ENCODE results near the gene MYMK. TPM values are rescaled to one million over a fixed set of nuclear protein-coding genes. Genes with fewer than 3 reads are reported as not detected.

The MYMK gene
- total RNA-seq, 4 donors from 2014 or later = not detected

DNA sequence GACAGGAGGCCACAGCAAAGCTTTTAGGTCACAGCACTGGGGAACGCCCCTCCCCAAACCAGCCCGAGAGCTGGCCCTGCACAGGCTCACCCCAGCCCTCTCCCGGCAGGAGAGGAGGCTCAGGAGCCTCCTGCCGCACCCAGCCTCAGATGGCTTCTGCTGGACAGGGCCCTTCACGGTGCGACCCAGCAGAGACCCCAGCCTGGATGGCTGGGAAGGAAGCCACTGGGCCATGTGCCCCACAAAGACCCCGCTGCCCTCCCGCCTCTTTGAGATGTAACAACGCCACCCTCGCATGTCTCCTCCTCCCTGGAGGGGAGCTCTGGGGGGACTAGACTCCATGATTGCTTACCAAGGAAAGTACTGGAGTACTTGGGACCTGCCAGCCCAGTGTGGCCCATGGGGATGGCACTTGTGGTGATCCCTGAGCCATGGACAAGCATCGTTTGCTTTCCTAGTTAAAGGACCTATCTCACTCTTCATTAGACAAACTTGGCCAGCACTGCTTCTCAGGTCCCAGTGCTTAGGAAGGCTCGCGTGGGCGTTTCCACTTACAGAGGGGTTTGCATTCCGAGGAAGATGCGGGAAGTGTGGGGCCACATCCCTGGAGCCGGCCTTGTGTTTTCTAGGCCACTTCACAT lies 9.0 kb downstream of the MYMK start:
- ATAC-seq = no peak
- 88 to 96% methylated on average over 7 to 10 of the region's 17 CpGs for WGBS, 2 donors (ENCODE audit: low coverage in 1 of 2)
- H3K27me3 ChIP-seq = peaks cover 29% of the 10 kb centered on the region
- no peaks in the 10 kb centered on the region for H3K36me3 ChIP-seq
- no peak overlapping the region for H3K4me3 ChIP-seq
- H3K27ac ChIP-seq = no peak overlapping the region
- peaks cover 0 to 19% (median 9%) of the 10 kb centered on the region in 3 donors for H3K4me1 ChIP-seq
- no peaks in the 10 kb centered on the region for H3K9me3 ChIP-seq
- TF ChIP-seq EP300 (IDR thresholded peaks at IDR 0.05) (no peak), POLR2AphosphoS5 (IDR thresholded peaks at IDR 0.05) (no peak), POLR2A (IDR thresholded peaks at IDR 0.05) (no peak), CTCF (IDR thresholded peaks at IDR 0.05) (no peak)

GRCh38 chr9:133515240-133515610 lies 9.5 kb downstream of the MYMK start:
- TF ChIP-seq EP300 (IDR thresholded peaks at IDR 0.05) = no peak
- no peak for TF ChIP-seq POLR2A (IDR thresholded peaks at IDR 0.05)
- TF ChIP-seq POLR2AphosphoS5 (IDR thresholded peaks at IDR 0.05) = no peak
- no peak for TF ChIP-seq CTCF (IDR thresholded peaks at IDR 0.05)
- Histone ChIP-seq H3K27me3 (peaks cover 29% of the 10 kb centered on the region), H3K27ac (no peak overlapping the region), H3K9me3 (no peaks in the 10 kb centered on the region), H3K36me3 (no peaks in the 10 kb centered on the region), H3K4me1 (peaks cover 0 to 19% (median 9%) of the 10 kb centered on the region in 3 donors), H3K4me3 (no peak overlapping the region)
- no CpG with 5 or more reads among the region's 10 CpGs for WGBS, 2 donors (ENCODE audit: low coverage in 1 of 2)
- ATAC-seq = no peak

DNA sequence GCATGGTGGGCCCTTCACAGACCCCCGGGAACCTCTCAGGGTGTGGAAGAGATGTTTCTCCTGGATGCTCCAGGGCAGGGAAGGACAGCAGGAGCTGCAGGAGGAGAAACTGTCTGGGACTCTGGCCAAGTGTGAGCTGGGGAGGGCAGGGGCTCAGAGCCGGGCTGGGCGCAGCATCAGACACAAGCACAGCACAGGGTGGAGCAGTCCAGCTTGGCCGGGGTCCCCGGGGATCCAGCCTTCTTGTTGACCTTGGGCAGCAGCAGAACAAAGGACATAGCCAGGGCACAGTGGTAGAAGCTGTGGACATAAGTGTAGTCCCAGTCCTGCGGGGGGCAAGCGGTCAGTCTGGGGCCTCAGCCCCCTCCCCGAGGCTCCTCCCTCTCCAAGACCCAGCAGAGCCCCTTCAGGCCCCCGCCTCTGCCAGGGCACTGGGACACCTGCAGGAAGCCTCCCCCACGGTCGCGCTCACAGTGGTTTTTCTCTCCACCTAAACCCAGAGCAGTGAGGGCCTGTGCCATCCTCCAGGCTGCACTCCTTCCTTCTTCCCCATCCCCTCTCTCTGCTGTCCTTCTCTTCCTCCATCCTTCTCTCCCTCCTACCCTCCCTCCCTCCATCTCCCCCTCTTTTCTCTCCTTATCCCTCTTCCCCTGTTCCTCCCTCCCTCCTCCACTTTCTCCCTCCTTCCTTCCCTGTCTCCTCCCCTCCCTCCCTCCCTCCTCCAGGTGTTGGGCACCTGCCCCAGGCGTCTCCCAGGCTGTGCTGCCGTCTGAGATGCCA lies 10.1 kb downstream of the MYMK start:
- no peak for TF ChIP-seq CTCF (IDR thresholded peaks at IDR 0.05)
- no peak for TF ChIP-seq POLR2A (IDR thresholded peaks at IDR 0.05)
- no peak for TF ChIP-seq POLR2AphosphoS5 (IDR thresholded peaks at IDR 0.05)
- TF ChIP-seq EP300 (IDR thresholded peaks at IDR 0.05) = no peak
- 50 to 54% methylated on average over 1 to 8 of the region's 14 CpGs for WGBS, 2 donors (ENCODE audit: low coverage in 1 of 2)
- peaks cover 0 to 24% (median 12%) of the 10 kb centered on the region in 3 donors for H3K4me1 ChIP-seq
- ATAC-seq = no peak
- no peak overlapping the region for H3K4me3 ChIP-seq
- H3K9me3 ChIP-seq = no peaks in the 10 kb centered on the region
- H3K36me3 ChIP-seq = no peaks in the 10 kb centered on the region
- peaks cover 29% of the 10 kb centered on the region for H3K27me3 ChIP-seq
- no peak overlapping the region for H3K27ac ChIP-seq

DNA sequence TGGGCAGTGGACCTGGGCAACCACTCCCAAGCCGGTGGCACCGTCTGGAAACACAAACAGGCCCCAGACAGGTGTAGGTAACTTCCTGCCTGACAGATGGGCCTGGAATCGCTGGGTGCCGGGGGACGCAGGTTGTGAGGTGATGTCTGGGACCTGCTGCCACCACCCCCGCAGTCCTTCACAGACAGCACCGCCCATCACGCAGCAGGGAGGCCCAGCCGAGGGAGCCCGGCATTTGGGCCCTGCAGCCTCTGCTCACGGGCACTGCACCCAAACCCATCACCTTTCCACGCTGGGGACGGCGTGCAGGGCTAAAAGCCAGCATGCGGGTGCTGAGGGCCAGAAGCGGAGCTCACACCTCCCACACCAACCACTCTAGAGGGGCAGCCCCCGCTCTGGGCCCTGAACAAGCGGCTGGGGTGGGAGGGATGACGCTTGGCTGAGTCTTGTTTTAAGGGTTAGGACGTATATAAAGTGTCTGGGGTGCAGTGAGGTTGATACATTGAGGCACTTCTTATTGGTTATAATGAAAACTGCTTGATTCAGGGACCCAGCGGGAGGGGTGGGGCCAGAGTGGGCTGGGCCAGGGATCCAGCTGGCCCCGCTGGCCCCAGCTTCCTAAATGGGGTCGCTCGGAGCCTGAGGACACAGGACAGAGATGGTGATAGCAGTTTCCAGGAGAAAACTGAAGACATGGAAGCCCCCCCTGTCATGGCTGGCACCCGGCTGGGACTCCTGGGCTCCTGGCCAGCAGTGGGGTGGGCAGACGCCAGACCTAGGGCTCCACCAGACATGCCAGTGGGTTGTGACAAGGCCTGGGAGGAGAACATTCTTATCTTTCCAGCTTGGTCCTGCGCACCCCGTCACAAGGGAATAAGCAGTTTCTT lies 11.3 kb downstream of the MYMK start:
- Histone ChIP-seq H3K9me3 (no peaks in the 10 kb centered on the region), H3K27ac (no peak overlapping the region), H3K4me3 (no peak overlapping the region), H3K27me3 (peaks cover 29% of the 10 kb centered on the region), H3K4me1 (peaks cover 0 to 33% (median 20%) of the 10 kb centered on the region in 3 donors), H3K36me3 (no peaks in the 10 kb centered on the region)
- WGBS, 2 donors (ENCODE audit: low coverage in 1 of 2) = no CpG with 5 or more reads among the region's 28 CpGs
- no peak for ATAC-seq
- TF ChIP-seq POLR2AphosphoS5 (IDR thresholded peaks at IDR 0.05) = no peak
- TF ChIP-seq POLR2A (IDR thresholded peaks at IDR 0.05) = no peak
- TF ChIP-seq EP300 (IDR thresholded peaks at IDR 0.05) = no peak
- no peak for TF ChIP-seq CTCF (IDR thresholded peaks at IDR 0.05)
